ENCODE data around the gene DCXR. TPM values are rescaled to one million over a fixed set of nuclear protein-coding genes. Genes with fewer than 3 reads are reported as not detected.

DCXR gene
- total and polyA plus RNA-seq, 2 of the 4 experiments (the other 2 are of a cell fraction), result 36.6 to 139 TPM

DNA sequence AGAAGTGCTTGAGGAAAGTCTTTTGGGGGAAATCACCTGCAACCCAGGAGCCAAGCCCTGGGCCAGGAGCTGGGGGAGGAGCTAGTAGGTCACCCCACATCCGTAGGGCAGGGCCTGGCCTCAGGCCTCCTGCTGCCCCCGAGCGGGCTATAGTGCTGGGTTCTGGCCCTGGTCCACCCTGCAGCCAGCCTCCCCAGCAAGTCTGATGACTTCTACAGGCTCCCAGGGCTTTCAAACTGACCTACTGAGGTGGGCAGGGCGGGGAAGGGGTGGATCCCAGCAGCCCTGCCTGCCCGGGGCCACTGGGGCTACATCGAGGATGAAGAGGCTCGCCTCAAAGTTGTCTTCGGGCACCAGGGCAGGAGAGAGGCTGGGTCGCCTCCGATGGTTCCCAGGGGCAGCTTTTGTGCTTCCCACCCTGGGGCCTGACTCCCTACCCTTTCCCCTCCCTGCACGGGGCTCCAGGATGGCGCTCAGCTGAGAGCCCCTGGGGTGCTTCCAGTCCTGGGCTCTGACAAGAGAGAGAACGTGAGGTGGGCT, 19.8 kb downstream of the DCXR start:
- no peaks in the 10 kb centered on the region for H3K27me3 ChIP-seq (ENCODE audit: control insufficient read depth, insufficient read depth, low read length)
- H3K9me1 ChIP-seq (ENCODE audit: insufficient read depth, low read length), result no peaks in the 10 kb centered on the region
- no peak overlapping the region for H2BK120ac ChIP-seq (ENCODE audit: low read depth, low read length)
- H3K9ac ChIP-seq (ENCODE audit: low read depth, low read length), result no peak overlapping the region
- no peak overlapping the region for H4K8ac ChIP-seq (ENCODE audit: low read depth in 2 of 2, low read length in 2 of 2)
- peaks cover 6 to 32% of the 10 kb centered on the region in 2 experiments; a peak in 3 of 4 replicates for H3K79me1 ChIP-seq (ENCODE audit: low read depth in 1 of 2, low read length in 2 of 2)
- no peak overlapping the region for H3K4me3 ChIP-seq (ENCODE audit: insufficient read depth, low read depth, low read length)
- H2BK15ac ChIP-seq (ENCODE audit: low read depth, low read length), result no peak overlapping the region
- H2AK9ac ChIP-seq (replicated peaks; ENCODE audit: low read depth, low read length, poor library complexity), result peak overlapping the region; percentile 15
- H3K4me1 ChIP-seq (ENCODE audit: control insufficient read depth, insufficient read depth, low read length), result peaks cover 8% of the 10 kb centered on the region
- ChIA-PET CTCF (no interaction called here), POLR2A (ENCODE audit: unreplicated experiment) (no interaction called here)
- H3K4me2 ChIP-seq (ENCODE audit: low read depth, low read length), result no peak overlapping the region
- H4K20me1 ChIP-seq (ENCODE audit: insufficient read depth, low read length), result peaks cover 24% of the 10 kb centered on the region
- H3K4ac ChIP-seq (ENCODE audit: low read depth, low read length), result no peak overlapping the region
- H2AFZ ChIP-seq (replicated peaks; ENCODE audit: low read length, poor library complexity), result no peak overlapping the region
- in situ Hi-C loops (cut with MboI; ENCODE audit: low sequenced_read_pairs) (loop anchor here (5.0 kb wide), 1 partner anchor 50 kb away; no protein-coding TSS in a partner anchor), dilution Hi-C loops (cut with HindIII; ENCODE audit: low sequenced_read_pairs, unreplicated experiment) (no loop called here), intact Hi-C loops (cut with micrococcal nuclease) (no loop called here)
- H3K18ac ChIP-seq (ENCODE audit: low read depth, low read length), result no peak overlapping the region
- H3K56ac ChIP-seq (ENCODE audit: extremely low read depth, insufficient read depth, low read length), result no peak overlapping the region
- no peak overlapping the region for H2BK20ac ChIP-seq (ENCODE audit: low read depth, low read length)
- no peak for TF ChIP-seq BHLHE40 (IDR thresholded peaks at IDR 0.05; ENCODE audit: low read depth, low read length)
- TF ChIP-seq POLR2A (IDR thresholded peaks at IDR 0.05; ENCODE audit: low read depth, low read length), result no peak
- no peak for TF ChIP-seq USF2 (IDR thresholded peaks at IDR 0.05; ENCODE audit: low read depth, low read length)
- no peak for TF ChIP-seq RAD21 (IDR thresholded peaks at IDR 0.05; ENCODE audit: low read length)
- TF ChIP-seq NFE2L2 (IDR thresholded peaks at IDR 0.05; ENCODE audit: low read depth, low read length), result no peak
- TF ChIP-seq ELK1 (IDR thresholded peaks at IDR 0.05; ENCODE audit: borderline replicate concordance, low read depth, low read length), result no peak
- no peak for TF ChIP-seq CEBPB (IDR thresholded peaks at IDR 0.05; ENCODE audit: low read depth, low read length)
- TF ChIP-seq MAFK (IDR thresholded peaks at IDR 0.05; ENCODE audit: low read depth, low read length), result no peak
- no peak for TF ChIP-seq MXI1 (IDR thresholded peaks at IDR 0.05; ENCODE audit: borderline replicate concordance, low read depth, low read length)
- no peak for TF ChIP-seq SMC3 (IDR thresholded peaks at IDR 0.05; ENCODE audit: low read depth, low read length)
- no peak for TF ChIP-seq CHD1 (IDR thresholded peaks at IDR 0.05; ENCODE audit: low read depth, low read length)
- TF ChIP-seq, protein P1, sequence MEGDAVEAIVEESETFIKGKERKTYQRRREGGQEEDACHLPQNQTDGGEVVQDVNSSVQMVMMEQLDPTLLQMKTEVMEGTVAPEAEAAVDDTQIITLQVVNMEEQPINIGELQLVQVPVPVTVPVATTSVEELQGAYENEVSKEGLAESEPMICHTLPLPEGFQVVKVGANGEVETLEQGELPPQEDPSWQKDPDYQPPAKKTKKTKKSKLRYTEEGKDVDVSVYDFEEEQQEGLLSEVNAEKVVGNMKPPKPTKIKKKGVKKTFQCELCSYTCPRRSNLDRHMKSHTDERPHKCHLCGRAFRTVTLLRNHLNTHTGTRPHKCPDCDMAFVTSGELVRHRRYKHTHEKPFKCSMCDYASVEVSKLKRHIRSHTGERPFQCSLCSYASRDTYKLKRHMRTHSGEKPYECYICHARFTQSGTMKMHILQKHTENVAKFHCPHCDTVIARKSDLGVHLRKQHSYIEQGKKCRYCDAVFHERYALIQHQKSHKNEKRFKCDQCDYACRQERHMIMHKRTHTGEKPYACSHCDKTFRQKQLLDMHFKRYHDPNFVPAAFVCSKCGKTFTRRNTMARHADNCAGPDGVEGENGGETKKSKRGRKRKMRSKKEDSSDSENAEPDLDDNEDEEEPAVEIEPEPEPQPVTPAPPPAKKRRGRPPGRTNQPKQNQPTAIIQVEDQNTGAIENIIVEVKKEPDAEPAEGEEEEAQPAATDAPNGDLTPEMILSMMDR (conservative IDR thresholded peaks at IDR 0.05; ENCODE audit: low read depth, low read length), result no peak
- no peak for TF ChIP-seq RFX5 (IDR thresholded peaks at IDR 0.05; ENCODE audit: low read depth, low read length)
- TF ChIP-seq FOS (IDR thresholded peaks at IDR 0.05; ENCODE audit: low read depth, low read length), result no peak
- TF ChIP-seq MAZ (IDR thresholded peaks at IDR 0.05; ENCODE audit: borderline replicate concordance, low read depth, low read length), result no peak
- TF ChIP-seq RCOR1 (IDR thresholded peaks at IDR 0.05; ENCODE audit: insufficient replicate concordance, low read length), result no peak
- 80% methylated on average over 3 of the region's 13 CpGs; no CpG with 5 or more reads in 1 of the 2 experiments for WGBS, 2 experiments (ENCODE audit: extremely low coverage in 2 of 2, insufficient read length in 1 of 2)
- H3K27ac ChIP-seq (ENCODE audit: insufficient read depth, low read length), result no peak overlapping the region
- H2BK5ac ChIP-seq (ENCODE audit: low read depth, low read length, poor library complexity, severe bottlenecking), result no peak overlapping the region
- no peak overlapping the region for H3K23ac ChIP-seq (ENCODE audit: low read depth, low read length)
- no peak overlapping the region for H4K5ac ChIP-seq (ENCODE audit: low read depth, low read length)
- ATAC-seq (ENCODE audit: low read depth) (no peak), DNase-seq (no peak)
- BruUV-seq (replicated peaks), result no TSS peak
- H3K14ac ChIP-seq (replicated peaks; ENCODE audit: low read depth, low read length), result no peak overlapping the region
- no peak overlapping the region for H4K91ac ChIP-seq (ENCODE audit: insufficient read depth, low read depth, low read length)
- H3K9me3 ChIP-seq (ENCODE audit: control insufficient read depth, insufficient read depth, low read length), result no peaks in the 10 kb centered on the region
- H3K36me3 ChIP-seq (ENCODE audit: control insufficient read depth, insufficient read depth, low read length), result peaks cover 6% of the 10 kb centered on the region; the same call in 1 of the 2 replicates
- H2AK5ac ChIP-seq (ENCODE audit: low read depth, low read length), result no peak overlapping the region

Measured in IMR-90 (cell line).